PC-9 (cell line): Measurements from ENCODE around the gene RBMS3. TPM values are rescaled to one million over a fixed set of nuclear protein-coding genes. Genes with fewer than 3 reads are reported as not detected.

ENCODE experiments used
- BruUV-seq: library from RNA; stranded (reverse); fragments of 400-500 nt; replicated peaks from 2 replicates; lab custom pipeline; 2021; lab: Mats Ljungman, UMichigan
- CTCF ChIA-PET: fragments of 300-600 bp; sonication (Branson Sonifier 250); formaldehyde crosslinking; loops from one replicate; lab custom pipeline; 2022; ENCODE audit warnings: antibody characterized with exemption; lab: Charles Lee
- POLR2A ChIA-PET: fragments of 300-600 bp; sonication (Branson Sonifier 250); formaldehyde crosslinking; loops from one replicate; lab custom pipeline; 2022; ENCODE audit warnings: antibody characterized with exemption; ENCODE audit not compliant: unreplicated experiment; lab: Charles Lee
- DNase-seq, 2 experiments: peaks; one replicate each; pipeline versions ENCODE4 v3.0.0 to v3.0.0-alpha.2; 2015 to 2022; ENCODE audit warnings: mixed read lengths in 1 of 2
- H2AFZ ChIP-seq: fragments of 200-600 bp; sonication (generic); 2 replicates; pipeline ENCODE4 v1.8.1; 2017; ENCODE audit warnings: antibody characterized with exemption
- H3F3A ChIP-seq: fragments of 200-600 bp; sonication (generic); 2 replicates; pipeline ENCODE4 v1.8.1; 2017; ENCODE audit warnings: antibody characterized with exemption, mild to moderate bottlenecking, low read depth; ENCODE audit not compliant: insufficient read depth
- H3K27ac ChIP-seq: fragments of 200-600 bp; sonication (generic); 2 replicates; pipeline ENCODE4 v1.6.1; 2016; ENCODE audit warnings: mixed run types
- H3K27me3 ChIP-seq: fragments of 200-600 bp; sonication (generic); 2 replicates; pipeline ENCODE4 v1.6.1; 2016; ENCODE audit warnings: low read depth, mixed run types; ENCODE audit not compliant: insufficient read depth
- H3K36me3 ChIP-seq: fragments of 200-600 bp; sonication (generic); 2 replicates; pipeline ENCODE4 v1.6.1; 2016; ENCODE audit warnings: low read depth, mixed run types
- H3K4me1 ChIP-seq: fragments of 200-600 bp; sonication (generic); replicated peaks from 2 replicates; pipeline ENCODE4 v1.6.1; 2016; ENCODE audit warnings: mixed run types; ENCODE audit not compliant: insufficient read depth
- H3K4me2 ChIP-seq: fragments of 200-600 bp; sonication (generic); 2 replicates; pipeline ENCODE4 v1.6.1; 2017; ENCODE audit warnings: mixed run types
- H3K4me3 ChIP-seq: fragments of 200-600 bp; sonication (generic); 2 replicates; pipeline ENCODE4 v1.6.1; 2016; ENCODE audit warnings: mixed run types
- H3K79me2 ChIP-seq: fragments of 200-600 bp; sonication (generic); 2 replicates; pipeline ENCODE4 v1.6.1; 2017; ENCODE audit warnings: low read depth, mixed run types
- H3K9me2 ChIP-seq: fragments of 200-600 bp; sonication (generic); 2 replicates; pipeline ENCODE4 v1.8.1; 2017; ENCODE audit warnings: mild to moderate bottlenecking; ENCODE audit not compliant: insufficient read depth
- H3K9me3 ChIP-seq: fragments of 200-600 bp; sonication (generic); 2 replicates; pipeline ENCODE4 v1.8.1; 2016; ENCODE audit warnings: low read depth; ENCODE audit not compliant: insufficient read depth
- H4K20me1 ChIP-seq: fragments of 200-600 bp; sonication (generic); 2 replicates; pipeline ENCODE4 v1.8.1; 2017; ENCODE audit not compliant: insufficient read depth
- EZH2 ChIP-seq: fragments of 200-600 bp; sonication (generic); IDR thresholded peaks from 2 replicates; pipeline ENCODE4 v1.8.0; 2017; ENCODE audit warnings: antibody characterized with exemption, low read depth
- intact Hi-C: fragments of 100-400 bp; cut with micrococcal nuclease; formaldehyde crosslinking; loops from one replicate; pipeline ENCODE4 v1.10.0; 2022; ENCODE audit not compliant: unreplicated experiment
- total RNA-seq: library from RNA; stranded (reverse); gene quantifications from 2 replicates; pipeline ENCODE4 v1.2.3, GENCODE V29; 2021
- TF ChIP-seq, protein P1 (sequence below): fragments of 200-600 bp; sonication (generic); conservative IDR thresholded peaks from 2 replicates; pipeline ENCODE4 v1.6.1; 2017; ENCODE audit warnings: mixed run types, antibody characterized with exemption, mild to moderate bottlenecking, moderate library complexity

Gene RBMS3
- total RNA-seq, 1 experiment from 2014 or later, result 3.5 TPM

DNA sequence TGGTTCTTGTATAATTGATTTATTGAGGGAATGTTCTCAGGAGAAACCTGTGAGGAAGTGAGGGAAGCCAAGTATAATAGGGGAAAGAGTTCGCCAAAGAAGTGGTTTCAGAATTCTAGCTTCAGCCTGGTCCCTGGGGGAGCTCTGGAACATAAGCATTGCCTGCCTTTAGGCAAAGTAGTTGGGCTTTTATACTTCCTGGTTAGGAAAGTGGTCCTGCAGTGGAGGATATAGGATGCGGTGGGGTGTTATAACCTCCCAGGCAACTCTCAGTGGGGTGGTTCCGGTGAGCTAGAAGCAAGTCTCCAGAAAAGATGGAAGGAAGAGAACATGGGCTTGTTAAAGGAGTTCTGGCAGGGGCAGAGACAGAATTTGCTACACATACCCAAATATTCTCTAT lies 22.7 kb upstream of the RBMS3 start:
- Histone ChIP-seq H3K27me3 (no peaks in the 10 kb centered on the region), H3K4me3 (no peak overlapping the region), H3K4me2 (no peak overlapping the region), H3K36me3 (no peaks in the 10 kb centered on the region), H3K4me1 (no peaks in the 10 kb centered on the region), H2AFZ (no peak overlapping the region), H3F3A (no peaks in the 10 kb centered on the region), H3K9me2 (no peaks in the 10 kb centered on the region), H3K27ac (no peak overlapping the region), H3K9me3 (no peaks in the 10 kb centered on the region), H3K79me2 (no peaks in the 10 kb centered on the region), H4K20me1 (no peaks in the 10 kb centered on the region)
- no peak for DNase-seq
- TF ChIP-seq EZH2, result no peak
- TF ChIP-seq, protein P1, sequence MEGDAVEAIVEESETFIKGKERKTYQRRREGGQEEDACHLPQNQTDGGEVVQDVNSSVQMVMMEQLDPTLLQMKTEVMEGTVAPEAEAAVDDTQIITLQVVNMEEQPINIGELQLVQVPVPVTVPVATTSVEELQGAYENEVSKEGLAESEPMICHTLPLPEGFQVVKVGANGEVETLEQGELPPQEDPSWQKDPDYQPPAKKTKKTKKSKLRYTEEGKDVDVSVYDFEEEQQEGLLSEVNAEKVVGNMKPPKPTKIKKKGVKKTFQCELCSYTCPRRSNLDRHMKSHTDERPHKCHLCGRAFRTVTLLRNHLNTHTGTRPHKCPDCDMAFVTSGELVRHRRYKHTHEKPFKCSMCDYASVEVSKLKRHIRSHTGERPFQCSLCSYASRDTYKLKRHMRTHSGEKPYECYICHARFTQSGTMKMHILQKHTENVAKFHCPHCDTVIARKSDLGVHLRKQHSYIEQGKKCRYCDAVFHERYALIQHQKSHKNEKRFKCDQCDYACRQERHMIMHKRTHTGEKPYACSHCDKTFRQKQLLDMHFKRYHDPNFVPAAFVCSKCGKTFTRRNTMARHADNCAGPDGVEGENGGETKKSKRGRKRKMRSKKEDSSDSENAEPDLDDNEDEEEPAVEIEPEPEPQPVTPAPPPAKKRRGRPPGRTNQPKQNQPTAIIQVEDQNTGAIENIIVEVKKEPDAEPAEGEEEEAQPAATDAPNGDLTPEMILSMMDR, result no peak
- intact Hi-C loops, result no loop called here
- ChIA-PET CTCF (no interaction called here), POLR2A (no interaction called here)
- no TSS peak for BruUV-seq

DNA sequence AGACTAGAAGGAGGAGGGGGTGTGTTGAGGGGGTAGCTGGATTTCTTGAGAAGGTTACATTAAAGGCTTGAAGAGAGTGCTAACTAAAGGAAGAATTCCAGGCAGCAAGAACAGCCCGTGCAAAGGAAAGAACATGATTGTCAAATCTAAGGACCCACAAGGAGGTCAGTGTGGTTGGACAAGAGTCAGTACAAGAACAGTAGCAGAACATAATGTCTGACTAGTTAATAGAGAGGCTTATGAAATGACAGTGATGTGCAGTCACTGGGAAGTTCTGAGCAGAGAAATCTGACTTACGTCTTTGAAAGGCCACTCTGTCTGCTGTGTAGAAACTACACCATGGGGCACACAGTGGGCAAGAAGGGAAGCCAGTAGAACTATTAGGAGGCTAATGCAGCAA lies 19.8 kb upstream of the RBMS3 start:
- H3K9me3 ChIP-seq, result no peaks in the 10 kb centered on the region
- H2AFZ ChIP-seq, result no peak overlapping the region
- H3F3A ChIP-seq, result no peaks in the 10 kb centered on the region
- H3K4me2 ChIP-seq, result no peak overlapping the region
- no peak overlapping the region for H3K4me3 ChIP-seq
- no peak for TF ChIP-seq EZH2
- TF ChIP-seq, protein P1, result no peak
- no peaks in the 10 kb centered on the region for H3K9me2 ChIP-seq
- no peak for DNase-seq
- no peaks in the 10 kb centered on the region for H3K79me2 ChIP-seq
- H3K27me3 ChIP-seq, result no peaks in the 10 kb centered on the region
- no peaks in the 10 kb centered on the region for H3K4me1 ChIP-seq
- H3K36me3 ChIP-seq, result no peaks in the 10 kb centered on the region
- no peaks in the 10 kb centered on the region for H4K20me1 ChIP-seq
- POLR2A ChIA-PET, result no interaction called here
- no peak overlapping the region for H3K27ac ChIP-seq
- no TSS peak for BruUV-seq
- intact Hi-C loops, result no loop called here
- CTCF ChIA-PET, result no interaction called here

DNA sequence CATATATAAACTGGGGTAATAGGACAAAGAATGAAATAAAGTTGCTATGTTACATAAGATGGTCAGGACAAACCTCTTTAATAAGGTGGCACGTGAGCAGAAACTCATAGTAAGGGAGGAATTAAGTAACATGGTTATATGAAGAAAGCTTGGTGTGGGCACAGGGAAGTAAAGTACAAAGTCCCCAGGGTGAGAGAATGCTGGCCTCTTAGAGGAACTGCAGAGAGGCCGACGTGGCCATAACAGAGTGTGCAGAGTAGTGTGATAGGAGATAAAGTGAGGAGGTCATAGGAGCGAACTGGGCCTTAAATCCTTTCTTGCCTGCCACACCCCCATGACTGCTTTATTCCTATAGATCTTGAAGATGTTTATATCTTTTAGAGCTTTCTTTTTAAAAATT lies 17.4 kb upstream of the RBMS3 start:
- DNase-seq, result no peak
- no peaks in the 10 kb centered on the region for H3K9me2 ChIP-seq
- intact Hi-C loops, result no loop called here
- no peaks in the 10 kb centered on the region for H3K79me2 ChIP-seq
- no peaks in the 10 kb centered on the region for H3K9me3 ChIP-seq
- H3K27ac ChIP-seq, result no peak overlapping the region
- H2AFZ ChIP-seq, result no peak overlapping the region
- no peaks in the 10 kb centered on the region for H4K20me1 ChIP-seq
- no peak for TF ChIP-seq EZH2
- TF ChIP-seq, protein P1, result no peak
- no peaks in the 10 kb centered on the region for H3K4me1 ChIP-seq
- ChIA-PET CTCF (no interaction called here), POLR2A (no interaction called here)
- BruUV-seq, result no TSS peak
- no peaks in the 10 kb centered on the region for H3F3A ChIP-seq
- H3K27me3 ChIP-seq, result no peaks in the 10 kb centered on the region
- H3K36me3 ChIP-seq, result no peaks in the 10 kb centered on the region
- H3K4me3 ChIP-seq, result no peak overlapping the region
- no peak overlapping the region for H3K4me2 ChIP-seq
